Sigmoid colon (tissue), 7 donors: ENCODE results near the gene DHRS7B. TPM values are rescaled to one million over a fixed set of nuclear protein-coding genes. Genes with fewer than 3 reads are reported as not detected.

Experiments used
- DNase-seq: peaks from one replicate; pipeline ENCODE4 v3.0.0-alpha.2; 2019
- H3K27ac ChIP-seq, 4 donors: fragments of 200-600 bp; sonication (generic); one replicate each; pipeline ENCODE4 v1.5.1; 2016 to 2019; ENCODE audit warnings: mild to moderate bottlenecking in 1 of 4
- H3K27me3 ChIP-seq, 3 donors: fragments of 200-600 bp; sonication (generic); one replicate each; pipeline ENCODE4 v1.5.1; 2019; ENCODE audit warnings: mild to moderate bottlenecking in 1 of 3
- H3K36me3 ChIP-seq, 4 donors: fragments of 200-600 bp; sonication (generic); one replicate each; pipeline ENCODE4 v1.5.1; 2016 to 2019
- H3K4me1 ChIP-seq, 4 donors: fragments of 200-600 bp; sonication (generic); one replicate each; pipeline ENCODE4 v1.5.1; 2017 to 2019
- H3K4me3 ChIP-seq, 4 donors: fragments of 200-600 bp; sonication (generic); one replicate each; pipeline ENCODE4 v1.5.1; 2017 to 2019; ENCODE audit warnings: mild to moderate bottlenecking in 2 of 4, moderate library complexity in 1 of 4
- H3K9me3 ChIP-seq, 4 donors: fragments of 200-600 bp in 3 of 4; sonication (generic) in 3 of 4; one replicate each; pipeline versions ENCODE4 v1.5.1 to v1.6.1; 2013 to 2019
- EP300 ChIP-seq, 4 donors: sonication (generic); formaldehyde crosslinking; IDR thresholded peaks; one replicate each; pipeline ENCODE4 v1.6.1; 2017; ENCODE audit warnings: antibody characterized with exemption in 4 of 4
- POLR2A ChIP-seq, 2 donors: fragments of 450-650 bp; IDR thresholded peaks; one replicate each; pipeline ENCODE4 v1.6.1; 2016; ENCODE audit warnings: antibody characterized with exemption in 2 of 2, mild to moderate bottlenecking in 2 of 2, moderate library complexity in 2 of 2
- POLR2AphosphoS5 ChIP-seq, 4 donors: sonication (generic); formaldehyde crosslinking; IDR thresholded peaks; one replicate each; pipeline ENCODE4 v1.6.1; 2017; ENCODE audit warnings: antibody characterized with exemption in 4 of 4
- WGBS, 2 donors: extraction: QIAGEN DNeasy Blood & Tissue Kit; methylation state at CpG; one replicate each; pipeline ENCODE4 v1.1.7; 2013; 5-methylcytosine and 5-hydroxymethylcytosine counted together
- intact Hi-C: fragments of 100-400 bp; cut with DNase I; formaldehyde crosslinking; loops from one replicate; pipeline ENCODE4 v1.15.1; 2023
- polyA plus RNA-seq, 3 donors: library from polyadenylated mRNA; stranded (reverse); fragments of 200-250 nt; gene quantifications; one replicate each; pipeline ENCODE4 v1.2.3, GENCODE V29; 2013
- total RNA-seq, 4 donors: library from RNA; depleted of rRNA; stranded (reverse); fragments of >200 nt; gene quantifications; one replicate each; pipeline ENCODE4 v1.1.0, GENCODE V29; 2016
- TF ChIP-seq, protein P1 (sequence below), 4 experiments: fragments of 450-650 bp in 3 of 4; fragments of 200-600 bp in 1 of 4; IDR thresholded peaks; one replicate each; pipeline ENCODE4 v1.5.1; 2016 to 2019; ENCODE audit warnings: antibody characterized with exemption in 4 of 4, mild to moderate bottlenecking in 3 of 4, moderate library complexity in 2 of 4
- donor health status: healthy with polysubstance abuse.
- donor health status: Bipolar disorder and iron deficiency.
- donor health status: healthy.

The DHRS7B gene
- total and polyA plus RNA-seq, 7 donors = 8.3 to 31.9 (median 23.2) TPM

GRCh38 chr17:21208352-21208751 is 81.6 kb downstream of the DHRS7B start:
- DNase-seq = no peak
- Histone ChIP-seq H3K27ac (no peak overlapping the region), H3K4me3 (no peak overlapping the region), H3K36me3 (peaks cover 0 to 36% (median 5%) of the 10 kb centered on the region in 4 donors), H3K9me3 (no peaks in the 10 kb centered on the region), H3K27me3 (no peaks in the 10 kb centered on the region), H3K4me1 (peaks cover 0 to 70% (median 56%) of the 10 kb centered on the region in 4 donors)
- intact Hi-C loops = no loop called here
- TF ChIP-seq, protein P1, sequence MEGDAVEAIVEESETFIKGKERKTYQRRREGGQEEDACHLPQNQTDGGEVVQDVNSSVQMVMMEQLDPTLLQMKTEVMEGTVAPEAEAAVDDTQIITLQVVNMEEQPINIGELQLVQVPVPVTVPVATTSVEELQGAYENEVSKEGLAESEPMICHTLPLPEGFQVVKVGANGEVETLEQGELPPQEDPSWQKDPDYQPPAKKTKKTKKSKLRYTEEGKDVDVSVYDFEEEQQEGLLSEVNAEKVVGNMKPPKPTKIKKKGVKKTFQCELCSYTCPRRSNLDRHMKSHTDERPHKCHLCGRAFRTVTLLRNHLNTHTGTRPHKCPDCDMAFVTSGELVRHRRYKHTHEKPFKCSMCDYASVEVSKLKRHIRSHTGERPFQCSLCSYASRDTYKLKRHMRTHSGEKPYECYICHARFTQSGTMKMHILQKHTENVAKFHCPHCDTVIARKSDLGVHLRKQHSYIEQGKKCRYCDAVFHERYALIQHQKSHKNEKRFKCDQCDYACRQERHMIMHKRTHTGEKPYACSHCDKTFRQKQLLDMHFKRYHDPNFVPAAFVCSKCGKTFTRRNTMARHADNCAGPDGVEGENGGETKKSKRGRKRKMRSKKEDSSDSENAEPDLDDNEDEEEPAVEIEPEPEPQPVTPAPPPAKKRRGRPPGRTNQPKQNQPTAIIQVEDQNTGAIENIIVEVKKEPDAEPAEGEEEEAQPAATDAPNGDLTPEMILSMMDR (IDR thresholded peaks at IDR 0.05) = no peak
- TF ChIP-seq POLR2A (IDR thresholded peaks at IDR 0.05) = no peak
- no peak for TF ChIP-seq EP300 (IDR thresholded peaks at IDR 0.05)
- TF ChIP-seq POLR2AphosphoS5 (IDR thresholded peaks at IDR 0.05) = no peak
- WGBS, 2 donors = 73 to 85% methylated on average over 7 of the region's 7 CpGs

DNA sequence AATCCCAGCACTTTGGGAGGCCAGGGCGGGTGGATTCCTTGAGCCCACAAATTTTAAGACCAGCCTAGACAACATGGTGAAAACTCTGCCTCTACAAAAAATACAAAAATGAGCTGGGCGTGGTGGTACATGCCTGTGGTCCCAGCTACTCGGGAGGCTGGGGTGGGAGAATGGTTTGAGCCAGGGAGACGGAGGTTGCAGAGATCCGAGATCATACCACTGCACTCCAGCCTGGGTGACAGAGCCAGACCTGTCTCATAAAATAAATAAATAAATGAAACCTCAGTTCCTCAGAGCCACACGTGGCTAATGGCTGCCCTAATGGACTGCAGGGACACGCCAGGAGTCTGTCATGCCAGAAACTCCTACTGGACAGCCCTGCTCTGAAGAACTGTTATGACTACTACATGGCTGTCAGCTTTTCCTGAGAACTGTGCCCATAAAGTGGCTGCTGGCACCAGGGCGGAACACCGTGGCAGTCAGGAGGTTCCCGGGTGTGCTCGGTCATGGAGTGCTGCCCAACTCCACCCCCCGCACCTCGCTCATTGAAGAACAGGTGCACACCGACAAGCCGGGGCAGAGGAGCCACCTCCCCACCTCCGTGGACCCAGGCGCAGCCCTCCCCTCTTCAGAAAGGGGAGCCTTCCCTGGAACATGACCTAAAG is 82.9 kb downstream of the DHRS7B start:
- Histone ChIP-seq H3K27me3 (no peaks in the 10 kb centered on the region), H3K4me1 (peaks cover 0 to 65% (median 49%) of the 10 kb centered on the region in 4 donors), H3K27ac (peak overlapping the region in 1 of 4 donors; percentile 15), H3K4me3 (no peak overlapping the region), H3K36me3 (peaks cover 0 to 36% (median 5%) of the 10 kb centered on the region in 4 donors), H3K9me3 (no peaks in the 10 kb centered on the region)
- intact Hi-C loops = loop anchor here (10.0 kb wide), 1 partner anchor 165 kb away; the partner anchor contains the start of gene USP22
- DNase-seq = no peak
- TF ChIP-seq, protein P1 (IDR thresholded peaks at IDR 0.05) = no peak
- no peak for TF ChIP-seq EP300 (IDR thresholded peaks at IDR 0.05)
- no peak for TF ChIP-seq POLR2A (IDR thresholded peaks at IDR 0.05)
- TF ChIP-seq POLR2AphosphoS5 (IDR thresholded peaks at IDR 0.05) = no peak
- 31 to 77% methylated on average over 17 of the region's 17 CpGs for WGBS, 2 donors

DNA sequence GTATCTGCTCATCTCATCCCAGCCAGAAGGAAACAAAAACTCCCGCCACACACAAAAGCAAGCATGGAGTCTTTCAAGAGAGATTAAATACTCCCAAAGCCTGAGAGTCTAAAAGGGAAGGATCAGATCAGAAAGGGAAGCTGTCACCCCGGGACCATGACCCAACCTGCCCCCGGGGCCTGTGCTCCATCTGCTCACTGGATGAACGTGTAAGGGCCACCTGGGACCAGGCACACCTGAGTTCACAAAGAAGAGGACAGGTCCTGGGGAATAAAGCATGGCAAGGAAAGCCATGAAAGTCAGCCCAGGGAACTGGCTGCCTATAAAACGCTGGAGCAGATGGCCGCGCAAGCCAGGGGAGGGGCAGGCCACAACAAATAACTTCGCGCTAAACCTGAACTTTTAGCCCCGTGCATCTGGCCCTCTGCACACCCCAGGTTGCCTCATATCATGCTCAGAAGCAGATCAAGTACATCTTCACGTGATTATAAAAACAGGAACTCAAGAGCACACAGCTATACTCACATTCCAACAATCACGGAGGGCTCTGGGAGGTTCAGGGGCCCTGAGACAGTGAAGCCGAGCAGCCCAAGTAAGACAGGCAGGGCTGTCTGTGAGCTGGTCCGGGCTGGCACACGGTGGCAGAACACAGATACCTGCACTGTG is 83.8 kb downstream of the DHRS7B start:
- peaks cover 0 to 36% (median 5%) of the 10 kb centered on the region in 4 donors for H3K36me3 ChIP-seq
- TF ChIP-seq POLR2AphosphoS5 (IDR thresholded peaks at IDR 0.05) (no peak), EP300 (IDR thresholded peaks at IDR 0.05) (no peak), POLR2A (IDR thresholded peaks at IDR 0.05) (no peak)
- TF ChIP-seq, protein P1 (IDR thresholded peaks at IDR 0.05) = no peak
- DNase-seq = no peak
- WGBS, 2 donors = 23 to 54% methylated on average over 15 of the region's 15 CpGs
- no peaks in the 10 kb centered on the region for H3K9me3 ChIP-seq
- H3K27ac ChIP-seq = no peak overlapping the region
- H3K27me3 ChIP-seq = no peaks in the 10 kb centered on the region
- no peak overlapping the region for H3K4me3 ChIP-seq
- intact Hi-C loops = loop anchor here (10.0 kb wide), 1 partner anchor 166 kb away; the partner anchor contains the start of gene USP22
- peaks cover 0 to 66% (median 47%) of the 10 kb centered on the region in 4 donors for H3K4me1 ChIP-seq

DNA sequence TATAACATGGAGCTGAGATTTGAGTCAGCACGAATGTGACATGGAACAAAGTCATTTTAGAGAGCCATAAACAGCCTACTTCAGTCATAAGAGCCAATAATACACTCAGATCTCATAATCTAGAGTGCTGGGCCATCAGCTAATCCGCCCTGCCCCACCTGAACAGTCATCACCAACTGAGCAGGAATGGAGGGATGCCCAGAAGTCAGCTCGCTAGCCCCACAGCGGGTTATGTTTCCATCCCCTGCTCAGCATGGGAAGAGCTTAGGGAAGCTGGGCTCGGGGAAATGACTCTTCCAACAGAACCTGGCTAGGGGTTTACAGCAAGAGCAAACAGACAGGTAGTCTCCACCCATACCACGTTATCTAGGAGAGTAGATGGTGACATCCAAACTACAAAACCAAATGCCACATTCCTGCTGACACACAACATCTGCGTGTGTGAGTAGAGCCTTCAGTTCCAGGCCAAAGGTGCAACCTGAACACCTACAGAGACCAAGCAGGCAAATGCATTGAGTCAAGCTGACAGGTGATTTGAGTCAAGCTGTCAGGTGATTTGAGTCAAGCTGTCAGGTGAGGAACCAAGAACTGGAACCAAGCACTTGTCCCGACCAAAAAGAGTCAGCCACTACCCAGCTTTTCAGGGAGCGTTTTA is 85.2 kb downstream of the DHRS7B start:
- H3K4me3 ChIP-seq = peak overlapping the region in 1 of 4 donors; percentile 85
- H3K9me3 ChIP-seq = no peaks in the 10 kb centered on the region
- 35 to 75% methylated on average over 9 of the region's 9 CpGs for WGBS, 2 donors
- no peak overlapping the region for H3K27ac ChIP-seq
- peaks cover 0 to 74% (median 54%) of the 10 kb centered on the region in 4 donors for H3K4me1 ChIP-seq
- H3K27me3 ChIP-seq = no peaks in the 10 kb centered on the region
- DNase-seq = no peak
- intact Hi-C loops = loop anchor here (10.0 kb wide), 1 partner anchor 167 kb away; the partner anchor contains the start of gene USP22
- peaks cover 0 to 35% (median 5%) of the 10 kb centered on the region in 4 donors for H3K36me3 ChIP-seq
- TF ChIP-seq EP300 (IDR thresholded peaks at IDR 0.05) (no peak), POLR2AphosphoS5 (IDR thresholded peaks at IDR 0.05) (no peak), POLR2A (IDR thresholded peaks at IDR 0.05) (no peak)
- TF ChIP-seq, protein P1 (IDR thresholded peaks at IDR 0.05) = no peak
